Esophagus squamous epithelium (tissue), 5 donors: Measurements from ENCODE around the gene DNAH11. TPM values are rescaled to one million over a fixed set of nuclear protein-coding genes. Genes with fewer than 3 reads are reported as not detected.

Source experiments
- DNase-seq: peaks from one replicate; lab custom pipeline; 2025; lab: John Stamatoyannopoulos, UW
- H3K27ac ChIP-seq, 4 donors: fragments of 200-600 bp; sonication (generic); one replicate each; pipeline ENCODE4 v1.5.1; 2016 to 2019; ENCODE audit warnings: mild to moderate bottlenecking in 1 of 4
- H3K27me3 ChIP-seq, 4 donors: fragments of 200-600 bp; sonication (generic); 1 replicate in 3 of 4; 2 replicates in 1 of 4; pipeline versions ENCODE4 v1.5.1 to v1.6.0; 2017 to 2021; ENCODE audit warnings: antibody characterized with exemption in 1 of 4
- H3K36me3 ChIP-seq, 3 donors: fragments of 200-600 bp; sonication (generic); one replicate each; pipeline ENCODE4 v1.5.1; 2016 to 2019
- H3K4me1 ChIP-seq, 3 donors: fragments of 200-600 bp; sonication (generic); one replicate each; pipeline ENCODE4 v1.5.1; 2017 to 2019
- H3K4me3 ChIP-seq, 4 donors: fragments of 200-600 bp; sonication (generic); 1 replicate in 3 of 4; 2 replicates in 1 of 4; pipeline ENCODE4 v1.5.1; 2016 to 2019; ENCODE audit warnings: mild to moderate bottlenecking in 2 of 4, moderate library complexity in 1 of 4
- H3K9me3 ChIP-seq, 3 donors: fragments of 200-600 bp; sonication (generic); one replicate each; pipeline ENCODE4 v1.5.1; 2016 to 2019
- POLR2A ChIP-seq, 4 donors: fragments of 450-650 bp; IDR thresholded peaks; one replicate each; pipeline ENCODE4 v1.6.1; 2017; ENCODE audit warnings: antibody characterized with exemption in 4 of 4, mild to moderate bottlenecking in 4 of 4, moderate library complexity in 3 of 4
- WGBS, 2 donors: methylation state at CpG; one replicate each; pipeline ENCODE4 v1.1.5; 2018; 5-methylcytosine and 5-hydroxymethylcytosine counted together
- intact Hi-C: fragments of 100-400 bp; cut with DNase I; formaldehyde crosslinking; loops from one replicate; pipeline ENCODE4 v1.15.0; 2022
- total RNA-seq, 4 donors: library from RNA; depleted of rRNA; stranded (reverse); fragments of >200 nt; gene quantifications; one replicate each; pipeline ENCODE4 v1.1.0, GENCODE V29; 2016
- TF ChIP-seq, protein P1 (sequence below), 6 experiments: fragments of 450-650 bp in 4 of 6; fragments of 200-600 bp in 2 of 6; sonication (generic) in 2 of 6; IDR thresholded peaks; one replicate each; pipeline ENCODE4 v1.5.1; 2016 to 2019; ENCODE audit warnings: antibody characterized with exemption in 6 of 6, mild to moderate bottlenecking in 4 of 6, moderate library complexity in 4 of 6
- donor health status: DM: yes; HTN: yes; CAD: no.

Gene DNAH11
- total RNA-seq, 4 donors from 2014 or later: 0.35 to 7.4 (median 0.74) TPM

DNA sequence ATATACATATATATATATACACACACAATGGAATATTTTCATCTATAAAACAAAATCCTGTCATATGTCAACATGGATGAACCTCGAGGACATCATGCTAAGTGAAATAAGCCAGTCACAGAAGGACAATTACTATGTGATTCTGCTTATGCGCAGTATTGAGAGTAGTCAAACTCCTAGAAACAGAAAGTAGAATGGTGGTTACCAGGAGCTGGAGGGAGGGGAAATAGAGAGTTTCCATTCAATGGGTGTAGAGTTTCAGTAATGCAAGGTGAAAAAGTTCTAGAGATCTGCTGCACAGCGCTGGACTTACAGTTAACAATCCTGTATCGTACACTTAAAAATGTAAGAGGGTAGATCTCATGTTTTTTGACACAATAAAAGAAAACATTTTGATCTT, 221.0 kb downstream of the DNAH11 start:
- no peak for DNase-seq
- Histone ChIP-seq H3K4me3 (no peak overlapping the region), H3K27me3 (peaks cover 0 to 11% (median 0%) of the 10 kb centered on the region in 4 donors), H3K4me1 (no peaks in the 10 kb centered on the region), H3K9me3 (no peaks in the 10 kb centered on the region), H3K27ac (no peak overlapping the region), H3K36me3 (no peaks in the 10 kb centered on the region)
- WGBS, 2 donors: 84 to 88% methylated on average over 4 of the region's 4 CpGs
- TF ChIP-seq POLR2A (IDR thresholded peaks at IDR 0.05): no peak
- TF ChIP-seq, protein P1, sequence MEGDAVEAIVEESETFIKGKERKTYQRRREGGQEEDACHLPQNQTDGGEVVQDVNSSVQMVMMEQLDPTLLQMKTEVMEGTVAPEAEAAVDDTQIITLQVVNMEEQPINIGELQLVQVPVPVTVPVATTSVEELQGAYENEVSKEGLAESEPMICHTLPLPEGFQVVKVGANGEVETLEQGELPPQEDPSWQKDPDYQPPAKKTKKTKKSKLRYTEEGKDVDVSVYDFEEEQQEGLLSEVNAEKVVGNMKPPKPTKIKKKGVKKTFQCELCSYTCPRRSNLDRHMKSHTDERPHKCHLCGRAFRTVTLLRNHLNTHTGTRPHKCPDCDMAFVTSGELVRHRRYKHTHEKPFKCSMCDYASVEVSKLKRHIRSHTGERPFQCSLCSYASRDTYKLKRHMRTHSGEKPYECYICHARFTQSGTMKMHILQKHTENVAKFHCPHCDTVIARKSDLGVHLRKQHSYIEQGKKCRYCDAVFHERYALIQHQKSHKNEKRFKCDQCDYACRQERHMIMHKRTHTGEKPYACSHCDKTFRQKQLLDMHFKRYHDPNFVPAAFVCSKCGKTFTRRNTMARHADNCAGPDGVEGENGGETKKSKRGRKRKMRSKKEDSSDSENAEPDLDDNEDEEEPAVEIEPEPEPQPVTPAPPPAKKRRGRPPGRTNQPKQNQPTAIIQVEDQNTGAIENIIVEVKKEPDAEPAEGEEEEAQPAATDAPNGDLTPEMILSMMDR (IDR thresholded peaks at IDR 0.05): no peak
- intact Hi-C loops: loop anchor here (10.0 kb wide), 1 partner anchor 989 kb away; no protein-coding TSS in a partner anchor

DNA sequence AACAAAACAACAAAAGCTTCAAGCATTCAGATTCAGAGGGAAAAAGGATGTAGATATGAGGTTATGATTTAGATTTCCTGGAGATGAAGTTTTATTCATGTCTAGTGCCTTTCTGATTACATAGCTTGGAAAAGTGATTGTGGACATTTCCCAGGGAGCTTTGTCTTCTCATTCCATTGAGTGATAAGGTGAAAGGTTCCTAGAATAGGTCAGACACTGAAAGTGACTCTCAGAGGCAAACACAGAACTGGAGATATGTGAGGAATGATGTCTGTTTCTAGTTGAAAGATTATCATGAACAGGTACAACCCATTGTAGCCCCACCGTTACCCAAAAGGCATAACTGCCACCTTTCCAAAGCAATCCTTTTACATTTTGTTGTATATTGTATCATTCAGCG, 223.4 kb downstream of the DNAH11 start:
- H3K27me3 ChIP-seq: peaks cover 0 to 13% (median 0%) of the 10 kb centered on the region in 4 donors
- intact Hi-C loops: loop anchor here (10.0 kb wide), 1 partner anchor 991 kb away; no protein-coding TSS in a partner anchor
- no peak overlapping the region for H3K27ac ChIP-seq
- H3K4me1 ChIP-seq: no peaks in the 10 kb centered on the region
- no peaks in the 10 kb centered on the region for H3K36me3 ChIP-seq
- DNase-seq: no peak
- 29 to 76% methylated on average over 2 of the region's 2 CpGs for WGBS, 2 donors
- no peak overlapping the region for H3K4me3 ChIP-seq
- no peaks in the 10 kb centered on the region for H3K9me3 ChIP-seq
- TF ChIP-seq, protein P1 (IDR thresholded peaks at IDR 0.05): no peak
- no peak for TF ChIP-seq POLR2A (IDR thresholded peaks at IDR 0.05)

DNA sequence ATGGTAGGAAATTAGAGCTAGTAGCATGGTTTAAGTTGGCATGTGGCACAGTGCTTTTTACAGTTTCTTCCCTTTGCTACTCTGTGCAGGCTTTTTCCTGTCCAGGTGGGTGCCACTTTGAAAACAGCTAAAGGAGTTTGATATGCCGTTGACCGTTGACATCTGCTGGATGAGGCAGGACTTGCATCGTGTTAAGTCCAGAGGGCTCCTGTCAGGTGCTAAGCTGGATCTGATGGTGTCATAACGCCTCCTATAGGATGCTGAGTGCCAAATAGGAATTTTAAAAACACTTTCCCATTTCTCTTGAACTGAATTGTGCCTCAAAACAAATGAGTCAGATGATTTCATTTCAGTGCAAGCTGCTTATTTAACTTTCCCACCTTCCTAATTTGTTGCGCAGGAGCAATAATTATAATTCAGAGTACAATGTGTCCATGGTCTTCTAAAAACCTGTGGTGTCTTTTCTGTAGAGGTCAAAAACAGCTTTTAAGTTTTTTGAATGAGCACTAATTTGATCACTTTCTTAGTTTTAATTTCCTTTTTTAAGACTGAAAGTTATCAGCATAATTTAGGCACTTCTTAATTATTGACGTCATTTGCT, 224.6 kb downstream of the DNAH11 start:
- WGBS, 2 donors: 19% methylated on average over 6 of the region's 6 CpGs
- Histone ChIP-seq H3K27ac (no peak overlapping the region), H3K27me3 (peaks cover 0 to 13% (median 0%) of the 10 kb centered on the region in 4 donors), H3K9me3 (no peaks in the 10 kb centered on the region), H3K36me3 (no peaks in the 10 kb centered on the region), H3K4me3 (no peak overlapping the region), H3K4me1 (peaks cover 0 to 5% (median 0%) of the 10 kb centered on the region in 3 donors)
- intact Hi-C loops: loop anchor here (10.0 kb wide), 1 partner anchor 993 kb away; no protein-coding TSS in a partner anchor
- TF ChIP-seq, protein P1 (IDR thresholded peaks at IDR 0.05): peak in 5 of 6 experiments; percentile 24 to 73 (median 52)
- no peak for TF ChIP-seq POLR2A (IDR thresholded peaks at IDR 0.05)
- DNase-seq: no peak

DNA sequence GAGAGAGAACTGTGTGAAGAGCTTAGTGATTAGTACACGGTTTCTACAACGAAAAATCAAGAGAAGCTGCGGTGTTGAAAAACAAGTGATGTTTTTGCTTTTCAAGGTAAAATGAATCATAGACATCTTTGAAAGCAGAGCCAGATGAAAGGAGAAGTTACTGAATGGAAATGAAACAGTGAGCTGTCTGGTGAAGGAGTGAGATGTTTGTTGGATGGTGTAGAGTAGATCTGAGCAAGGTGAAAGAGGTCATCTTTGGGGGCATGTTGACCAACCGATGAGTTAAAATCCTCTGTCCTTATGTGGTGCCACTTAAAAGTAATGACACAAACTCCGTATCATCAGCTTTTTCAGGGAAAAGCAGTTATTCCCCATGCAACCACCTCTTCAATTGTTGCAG, 225.4 kb downstream of the DNAH11 start:
- Histone ChIP-seq H3K4me3 (no peak overlapping the region), H3K27me3 (peaks cover 0 to 13% (median 0%) of the 10 kb centered on the region in 4 donors), H3K9me3 (no peaks in the 10 kb centered on the region), H3K36me3 (no peaks in the 10 kb centered on the region), H3K4me1 (peaks cover 0 to 12% (median 0%) of the 10 kb centered on the region in 3 donors), H3K27ac (no peak overlapping the region)
- TF ChIP-seq, protein P1 (IDR thresholded peaks at IDR 0.05): no peak
- TF ChIP-seq POLR2A (IDR thresholded peaks at IDR 0.05): no peak
- DNase-seq: no peak
- WGBS, 2 donors: 49 to 60% methylated on average over 5 of the region's 5 CpGs
- intact Hi-C loops: loop anchor here (10.0 kb wide), 1 partner anchor 993 kb away; no protein-coding TSS in a partner anchor

DNA sequence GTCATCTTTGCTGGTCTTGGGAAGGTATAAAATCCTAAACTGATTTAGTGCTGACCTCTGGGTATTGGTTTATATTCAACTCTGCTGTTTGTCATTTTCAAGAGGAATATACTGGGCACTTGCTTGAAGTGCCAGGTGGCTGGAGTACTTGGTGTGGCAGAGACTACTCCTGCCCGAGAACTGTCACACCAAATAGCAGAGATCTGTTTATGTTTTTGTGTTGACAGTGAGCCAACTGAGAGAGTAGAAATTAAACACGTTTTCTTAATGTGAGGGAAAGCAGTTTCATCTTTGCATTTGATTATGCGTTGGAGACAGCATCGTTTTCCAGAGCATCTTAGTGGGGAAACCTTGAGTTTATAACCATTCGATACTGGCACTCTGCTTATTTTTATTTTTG, 228.4 kb downstream of the DNAH11 start:
- intact Hi-C loops: loop anchor here (10.0 kb wide), 1 partner anchor 516 kb away; no protein-coding TSS in a partner anchor

More for the DNA sequence above, 228.4 kb downstream of the DNAH11 start:
- Histone ChIP-seq H3K4me1 (peaks cover 0 to 14% (median 0%) of the 10 kb centered on the region in 3 donors), H3K27me3 (peaks cover 0 to 14% (median 0%) of the 10 kb centered on the region in 4 donors), H3K4me3 (no peak overlapping the region), H3K9me3 (no peaks in the 10 kb centered on the region), H3K36me3 (no peaks in the 10 kb centered on the region), H3K27ac (no peak overlapping the region)
- 61 to 69% methylated on average over 4 to 5 of the region's 5 CpGs for WGBS, 2 donors
- no peak for TF ChIP-seq POLR2A (IDR thresholded peaks at IDR 0.05)
- TF ChIP-seq, protein P1 (IDR thresholded peaks at IDR 0.05): no peak
- DNase-seq: no peak
